LNCaP clone FGC (cell line): ENCODE measurements around the gene PHTF1.

Experiments
- DNase-seq: peaks from one replicate; pipeline ENCODE4 v3.0.0-alpha.2; 2011; ENCODE audit warnings: low read depth
- H3K4me3 ChIP-seq: 2 replicates; pipeline ENCODE4 v1.5.1; 2011; ENCODE audit warnings: mild to moderate bottlenecking, low read depth, low read length, control low read depth
- CTCF ChIP-seq: IDR thresholded peaks from 2 replicates; pipeline ENCODE4 v1.5.1; 2012; ENCODE audit warnings: mild to moderate bottlenecking; ENCODE audit not compliant: control insufficient read depth, insufficient read depth; ENCODE audit errors: extremely low read depth

Gene PHTF1

GRCh38 chr1:113759333-113760101 is at the start of gene PHTF1:
Gene PHTF1, minus strand, starts transcription at chr1:113759486. Its CDS starts 783 bp downstream, at chr1:113758703.
- peak within 1 kb of the TSS; percentile 65 for H3K4me3 ChIP-seq
- no peak for DNase-seq
- TF ChIP-seq CTCF, result no peak

- no peak overlapping the region for H3K4me3 ChIP-seq
- DNase-seq, result no peak
- no peak for TF ChIP-seq CTCF
These were observed 49.3 kb upstream of the PHTF1 start for GRCh38 chr1:113808450-113809195.

- H3K4me3 ChIP-seq, result no peak overlapping the region
- TF ChIP-seq CTCF, result no peak
- DNase-seq, result no peak
These were observed 46.4 kb upstream of the PHTF1 start for GRCh38 chr1:113805639-113806038.

- H3K4me3 ChIP-seq, result no peak overlapping the region
- no peak for DNase-seq
- TF ChIP-seq CTCF, result no peak
These were observed 45.9 kb upstream of the PHTF1 start for GRCh38 chr1:113805256-113805531.

- DNase-seq, result no peak
- no peak for TF ChIP-seq CTCF
- no peak overlapping the region for H3K4me3 ChIP-seq
These were observed 45.4 kb upstream of the PHTF1 start for GRCh38 chr1:113804421-113805255.

- DNase-seq, result no peak
- H3K4me3 ChIP-seq, result no peak overlapping the region
- no peak for TF ChIP-seq CTCF
These were observed 43.2 kb upstream of the PHTF1 start for GRCh38 chr1:113802367-113803007.
